Panc1 (cell line): ENCODE measurements around the gene UQCC5. TPM values are rescaled to one million over a fixed set of nuclear protein-coding genes. Genes with fewer than 3 reads are reported as not detected.

Source experiments
- ATAC-seq: fragments of 200-7000 bp; cut with Tn5 transposase; 2 replicates; pipeline ENCODE4 v1.9.1; 2020; ENCODE audit warnings: mild to moderate bottlenecking, moderate library complexity
- BruUV-seq: library from RNA; stranded (reverse); fragments of 400-500 nt; replicated peaks from 2 replicates; lab custom pipeline; 2021; lab: Mats Ljungman, UMichigan
- CTCF ChIA-PET: fragments of 300-600 bp; sonication (Branson Sonifier 250); formaldehyde crosslinking; loops from one replicate; lab custom pipeline; 2022; ENCODE audit warnings: antibody characterized with exemption; lab: Charles Lee
- POLR2A ChIA-PET: fragments of 300-600 bp; sonication (Branson Sonifier 250); formaldehyde crosslinking; loops from one replicate; lab custom pipeline; 2022; ENCODE audit warnings: antibody characterized with exemption; lab: Charles Lee
- DNase-seq: peaks from one replicate; pipeline ENCODE4 v3.0.0-alpha.2; 2010; ENCODE audit warnings: low read depth, low spot score
- H3K27ac ChIP-seq: 2 replicates; pipeline ENCODE4 v1.5.1; 2011; ENCODE audit warnings: mild to moderate bottlenecking, low read length, inconsistent platforms
- H3K27me3 ChIP-seq: fragments of 200-500 bp; sonication (Bioruptor generic); 2 replicates; pipeline ENCODE4 v1.6.0; 2014; ENCODE audit warnings: low read length, inconsistent platforms; ENCODE audit not compliant: control insufficient read depth, insufficient read depth
- H3K36me3 ChIP-seq: fragments of 200-500 bp; sonication (Bioruptor generic); 2 replicates; pipeline ENCODE4 v1.5.1; 2014; ENCODE audit warnings: inconsistent platforms, mild to moderate bottlenecking, low read length, moderate library complexity; ENCODE audit not compliant: control insufficient read depth, insufficient read depth
- H3K4me1 ChIP-seq: 2 replicates; pipeline ENCODE4 v1.5.1; 2011; ENCODE audit warnings: inconsistent platforms, mild to moderate bottlenecking, low read length, moderate library complexity; ENCODE audit not compliant: control insufficient read depth, insufficient read depth
- H3K4me3 ChIP-seq, 2 experiments: 2 replicates each; pipeline ENCODE4 v1.5.1; 2011 to 2012; ENCODE audit warnings: low read depth in 2 of 2, low read length in 2 of 2, mild to moderate bottlenecking in 2 of 2, inconsistent platforms in 1 of 2, moderate library complexity in 1 of 2
- H3K9me3 ChIP-seq: fragments of 200-500 bp; sonication (Bioruptor generic); 2 replicates; pipeline ENCODE4 v1.5.1; 2014; ENCODE audit warnings: low read depth, mild to moderate bottlenecking, inconsistent platforms, low read length, moderate library complexity; ENCODE audit not compliant: control insufficient read depth, insufficient read depth
- POLR2AphosphoS5 ChIP-seq: IDR thresholded peaks from 2 replicates; pipeline ENCODE4 v1.6.1; 2012; ENCODE audit warnings: mild to moderate bottlenecking, low read depth, low read length, moderate library complexity
- SIN3A ChIP-seq: IDR thresholded peaks from 2 replicates; pipeline ENCODE4 v1.6.1; 2012; ENCODE audit warnings: low read depth, mild to moderate bottlenecking, low read length, moderate library complexity, borderline replicate concordance; ENCODE audit not compliant: insufficient read depth
- TCF7L2 ChIP-seq: IDR thresholded peaks from 2 replicates; pipeline ENCODE4 v1.6.1; 2011; ENCODE audit warnings: mild to moderate bottlenecking, low read depth, low read length, inconsistent platforms
- in situ Hi-C: cut with HindIII; loops from 2 replicates; pipeline ENCODE4 v1.10.0; 2016; ENCODE audit warnings: low sequenced_read_pairs, low pct_unique_long_range_greater_than_20kb
- intact Hi-C: fragments of 100-400 bp; cut with micrococcal nuclease; formaldehyde crosslinking; loops from one replicate; pipeline ENCODE4 v1.10.0; 2022; ENCODE audit not compliant: unreplicated experiment
- total RNA-seq: library from RNA; stranded (reverse); gene quantifications from one replicate; pipeline ENCODE4 v1.2.1, GENCODE V29; 2021; ENCODE audit not compliant: unreplicated experiment
- TF ChIP-seq, protein P1 (sequence below), 2 experiments: IDR thresholded peaks; 2 replicates each; pipeline ENCODE4 v1.6.1; 2011 to 2012; ENCODE audit warnings: low read depth in 2 of 2, control low read depth in 1 of 2, low read length in 1 of 2, mild to moderate bottlenecking in 1 of 2, moderate library complexity in 1 of 2; ENCODE audit not compliant: insufficient read depth in 1 of 2
- TF ChIP-seq, protein P2 (sequence below): fragments of 450-650 bp; IDR thresholded peaks from 2 replicates; pipeline ENCODE4 v1.5.1; 2017; ENCODE audit warnings: mild to moderate bottlenecking

UQCC5 gene
- total RNA-seq, 1 experiment from 2014 or later: 27.3 TPM

DNA sequence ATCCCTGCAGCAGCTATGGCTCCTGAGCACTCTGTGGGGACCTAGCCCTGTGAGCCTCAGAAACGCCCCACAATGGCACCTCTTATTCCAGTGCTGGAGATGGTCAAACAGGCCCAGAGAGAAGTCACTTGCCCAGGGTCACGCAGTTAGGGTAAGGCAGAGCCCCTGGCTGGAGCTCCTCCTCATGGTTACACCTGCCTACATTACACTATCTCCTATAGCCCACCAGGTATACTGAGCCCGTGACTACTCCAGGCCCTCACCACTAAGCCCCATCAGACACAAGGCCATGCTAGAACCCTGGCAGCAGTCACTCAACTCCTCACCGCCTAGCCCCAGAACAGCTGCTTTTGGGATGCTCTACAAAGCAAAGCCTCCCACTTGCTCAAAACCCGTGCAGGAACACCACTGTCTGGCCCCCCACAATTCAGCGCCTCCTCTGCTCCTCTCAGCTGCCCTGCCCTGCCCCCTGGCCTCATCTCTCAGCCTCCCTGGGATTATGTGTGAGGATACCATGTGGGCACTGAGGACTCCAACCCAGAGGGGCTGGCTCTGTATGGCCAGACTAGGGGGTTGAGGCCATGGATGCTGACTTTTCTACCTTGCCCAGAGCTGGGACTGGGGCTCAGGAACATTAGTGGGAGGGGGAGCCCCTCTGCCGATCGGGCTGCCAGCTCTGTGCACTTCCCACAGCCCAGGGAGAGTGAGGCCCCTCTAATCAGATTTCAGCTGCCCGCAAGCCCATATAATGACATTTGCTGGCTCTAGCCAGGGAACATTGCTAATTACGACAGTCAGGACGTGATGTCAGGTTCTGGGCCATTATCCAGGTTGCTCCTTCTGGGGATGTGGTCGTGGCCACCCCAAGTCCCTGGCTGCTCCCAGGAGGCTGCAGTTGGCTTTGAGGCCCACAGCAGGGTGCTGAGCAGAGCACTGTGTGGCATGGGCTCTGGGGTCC is 6.8 kb upstream of the UQCC5 start:
- in situ Hi-C loops: no loop called here
- ATAC-seq: no peak
- H3K36me3 ChIP-seq: no peaks in the 10 kb centered on the region; the same call in 1 of the 2 replicates
- CTCF ChIA-PET: no interaction called here
- intact Hi-C loops: no loop called here
- no peaks in the 10 kb centered on the region for H3K9me3 ChIP-seq
- H3K27me3 ChIP-seq: no peaks in the 10 kb centered on the region
- H3K4me3 ChIP-seq: no peak overlapping the region
- no peak for DNase-seq
- no peak overlapping the region for H3K27ac ChIP-seq
- POLR2A ChIA-PET: no interaction called here
- TF ChIP-seq TCF7L2 (no peak), POLR2AphosphoS5 (no peak), SIN3A (no peak)
- TF ChIP-seq, protein P1, sequence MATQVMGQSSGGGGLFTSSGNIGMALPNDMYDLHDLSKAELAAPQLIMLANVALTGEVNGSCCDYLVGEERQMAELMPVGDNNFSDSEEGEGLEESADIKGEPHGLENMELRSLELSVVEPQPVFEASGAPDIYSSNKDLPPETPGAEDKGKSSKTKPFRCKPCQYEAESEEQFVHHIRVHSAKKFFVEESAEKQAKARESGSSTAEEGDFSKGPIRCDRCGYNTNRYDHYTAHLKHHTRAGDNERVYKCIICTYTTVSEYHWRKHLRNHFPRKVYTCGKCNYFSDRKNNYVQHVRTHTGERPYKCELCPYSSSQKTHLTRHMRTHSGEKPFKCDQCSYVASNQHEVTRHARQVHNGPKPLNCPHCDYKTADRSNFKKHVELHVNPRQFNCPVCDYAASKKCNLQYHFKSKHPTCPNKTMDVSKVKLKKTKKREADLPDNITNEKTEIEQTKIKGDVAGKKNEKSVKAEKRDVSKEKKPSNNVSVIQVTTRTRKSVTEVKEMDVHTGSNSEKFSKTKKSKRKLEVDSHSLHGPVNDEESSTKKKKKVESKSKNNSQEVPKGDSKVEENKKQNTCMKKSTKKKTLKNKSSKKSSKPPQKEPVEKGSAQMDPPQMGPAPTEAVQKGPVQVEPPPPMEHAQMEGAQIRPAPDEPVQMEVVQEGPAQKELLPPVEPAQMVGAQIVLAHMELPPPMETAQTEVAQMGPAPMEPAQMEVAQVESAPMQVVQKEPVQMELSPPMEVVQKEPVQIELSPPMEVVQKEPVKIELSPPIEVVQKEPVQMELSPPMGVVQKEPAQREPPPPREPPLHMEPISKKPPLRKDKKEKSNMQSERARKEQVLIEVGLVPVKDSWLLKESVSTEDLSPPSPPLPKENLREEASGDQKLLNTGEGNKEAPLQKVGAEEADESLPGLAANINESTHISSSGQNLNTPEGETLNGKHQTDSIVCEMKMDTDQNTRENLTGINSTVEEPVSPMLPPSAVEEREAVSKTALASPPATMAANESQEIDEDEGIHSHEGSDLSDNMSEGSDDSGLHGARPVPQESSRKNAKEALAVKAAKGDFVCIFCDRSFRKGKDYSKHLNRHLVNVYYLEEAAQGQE (IDR thresholded peaks at IDR 0.05; ENCODE audit: insufficient read depth in 1 of 2, low read depth in 2 of 2, low read length in 1 of 2): no peak
- TF ChIP-seq, protein P2, sequence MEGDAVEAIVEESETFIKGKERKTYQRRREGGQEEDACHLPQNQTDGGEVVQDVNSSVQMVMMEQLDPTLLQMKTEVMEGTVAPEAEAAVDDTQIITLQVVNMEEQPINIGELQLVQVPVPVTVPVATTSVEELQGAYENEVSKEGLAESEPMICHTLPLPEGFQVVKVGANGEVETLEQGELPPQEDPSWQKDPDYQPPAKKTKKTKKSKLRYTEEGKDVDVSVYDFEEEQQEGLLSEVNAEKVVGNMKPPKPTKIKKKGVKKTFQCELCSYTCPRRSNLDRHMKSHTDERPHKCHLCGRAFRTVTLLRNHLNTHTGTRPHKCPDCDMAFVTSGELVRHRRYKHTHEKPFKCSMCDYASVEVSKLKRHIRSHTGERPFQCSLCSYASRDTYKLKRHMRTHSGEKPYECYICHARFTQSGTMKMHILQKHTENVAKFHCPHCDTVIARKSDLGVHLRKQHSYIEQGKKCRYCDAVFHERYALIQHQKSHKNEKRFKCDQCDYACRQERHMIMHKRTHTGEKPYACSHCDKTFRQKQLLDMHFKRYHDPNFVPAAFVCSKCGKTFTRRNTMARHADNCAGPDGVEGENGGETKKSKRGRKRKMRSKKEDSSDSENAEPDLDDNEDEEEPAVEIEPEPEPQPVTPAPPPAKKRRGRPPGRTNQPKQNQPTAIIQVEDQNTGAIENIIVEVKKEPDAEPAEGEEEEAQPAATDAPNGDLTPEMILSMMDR: no peak
- H3K4me1 ChIP-seq: peaks cover 9% of the 10 kb centered on the region
- BruUV-seq: no TSS peak

DNA sequence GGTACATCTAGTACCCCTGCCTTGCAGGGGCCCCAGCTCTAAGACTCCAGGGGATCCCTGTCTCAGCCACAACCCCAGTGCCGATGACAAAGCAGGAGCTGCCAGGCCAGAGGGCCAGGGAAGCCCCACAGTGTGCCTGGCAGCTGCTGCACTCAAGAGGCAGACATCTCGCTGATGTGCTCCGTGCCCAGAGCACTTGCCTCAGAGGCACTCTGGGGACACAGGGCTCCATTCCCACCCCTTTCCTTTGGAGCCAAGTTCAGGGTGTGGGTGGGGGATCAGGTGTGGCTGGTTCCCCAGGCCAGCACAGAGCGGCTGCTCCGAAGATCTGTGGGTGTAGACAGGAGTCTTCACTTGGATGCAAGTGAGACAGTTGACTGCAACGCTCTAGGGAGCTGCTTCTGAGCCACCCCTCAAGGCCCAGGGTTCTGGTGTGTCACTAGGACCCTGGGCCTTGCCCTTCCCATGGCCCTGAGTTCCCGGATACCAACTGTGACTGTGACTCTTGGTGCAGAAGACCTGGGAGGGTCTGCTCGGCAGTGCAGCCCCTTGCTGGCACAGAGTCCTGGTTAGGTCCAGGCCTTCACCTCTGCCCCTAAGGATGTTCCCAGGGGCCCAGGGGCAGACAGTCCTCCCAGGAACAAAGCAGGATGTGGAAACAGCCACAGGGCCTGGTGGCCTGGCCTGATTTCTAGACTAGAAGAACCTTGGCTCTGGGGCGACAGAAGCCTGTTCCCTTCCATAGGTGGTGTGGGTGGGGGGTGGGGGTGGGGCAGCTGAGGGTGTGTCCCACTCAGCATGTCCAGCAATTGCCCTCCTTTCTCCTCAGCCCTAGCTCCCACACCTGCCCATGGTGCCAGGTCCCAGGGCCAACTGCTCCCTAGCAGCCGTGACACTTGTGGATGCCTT is 5.2 kb upstream of the UQCC5 start:
- Histone ChIP-seq H3K4me3 (no peak overlapping the region), H3K27ac (no peak overlapping the region), H3K4me1 (peaks cover 21% of the 10 kb centered on the region), H3K27me3 (no peaks in the 10 kb centered on the region), H3K36me3 (no peaks in the 10 kb centered on the region; the same call in 1 of the 2 replicates), H3K9me3 (no peaks in the 10 kb centered on the region)
- no peak for ATAC-seq
- in situ Hi-C loops (no loop called here), intact Hi-C loops (no loop called here)
- no peak for DNase-seq
- CTCF ChIA-PET: no interaction called here
- POLR2A ChIA-PET: no interaction called here
- TF ChIP-seq TCF7L2 (no peak), POLR2AphosphoS5 (no peak), SIN3A (no peak)
- TF ChIP-seq, protein P2: no peak
- TF ChIP-seq, protein P1 (IDR thresholded peaks at IDR 0.05; ENCODE audit: insufficient read depth in 1 of 2, low read depth in 2 of 2, low read length in 1 of 2): no peak
- BruUV-seq: no TSS peak
